HS-27A (cell line): Measurements from ENCODE around the gene SLC4A3.

Experiments
- DNase-seq: peaks from one replicate; pipeline ENCODE4 v3.0.0-alpha.2; 2012; ENCODE audit warnings: low read depth, missing footprints

SLC4A3 gene

GRCh38 chr2:219627103-219628100 lies at the start of gene SLC4A3:
SLC4A3 (plus strand) TSS chr2:219627630; CDS start chr2:219627993, 363 bp downstream.
- DNase-seq = no peak

GRCh38 chr2:219578811-219579613 lies 48.4 kb upstream of the SLC4A3 start:
- DNase-seq = no peak

- no peak for DNase-seq
Measured at GRCh38 chr2:219581346-219581745, 46.1 kb upstream of the SLC4A3 start.

GRCh38 chr2:219591091-219591490 lies 36.3 kb upstream of the SLC4A3 start:
- DNase-seq = no peak

GRCh38 chr2:219592736-219593135 lies 34.7 kb upstream of the SLC4A3 start:
- no peak for DNase-seq

GRCh38 chr2:219593154-219593553 lies 34.3 kb upstream of the SLC4A3 start:
- DNase-seq = no peak

GRCh38 chr2:219595256-219595655 lies 32.2 kb upstream of the SLC4A3 start:
- no peak for DNase-seq

GRCh38 chr2:219596954-219597551 lies 30.4 kb upstream of the SLC4A3 start:
- DNase-seq = peak; percentile 7

GRCh38 chr2:219597552-219598307 lies 29.7 kb upstream of the SLC4A3 start, which contains the start of gene STK11IP:
STK11IP (plus strand) TSS chr2:219597857; CDS start chr2:219598120, 263 bp downstream.
- peak; percentile 81 for DNase-seq

- DNase-seq = no peak
Measured at GRCh38 chr2:219598308-219599078, 28.9 kb upstream of the SLC4A3 start.

GRCh38 chr2:219603771-219604170 lies 23.7 kb upstream of the SLC4A3 start:
- DNase-seq = no peak

GRCh38 chr2:219605607-219605954 lies 21.8 kb upstream of the SLC4A3 start:
- DNase-seq = no peak

GRCh38 chr2:219607931-219608330 lies 19.5 kb upstream of the SLC4A3 start:
- no peak for DNase-seq

- no peak for DNase-seq
Measured at GRCh38 chr2:219608399-219608964, 18.9 kb upstream of the SLC4A3 start.

- no peak for DNase-seq
Measured at GRCh38 chr2:219609149-219609750, 18.2 kb upstream of the SLC4A3 start.

- no peak for DNase-seq
Measured at GRCh38 chr2:219611306-219611705, 16.1 kb upstream of the SLC4A3 start.

- no peak for DNase-seq
Measured at GRCh38 chr2:219611866-219612576, 15.4 kb upstream of the SLC4A3 start.

GRCh38 chr2:219612577-219613286 lies 14.7 kb upstream of the SLC4A3 start:
- no peak for DNase-seq
